IMR-90 (cell line): Measurements from ENCODE around the gene SGCE. TPM values are rescaled to one million over a fixed set of nuclear protein-coding genes. Genes with fewer than 3 reads are reported as not detected.

ENCODE experiments used
- ATAC-seq: fragments of 200-7000 bp; cut with Tn5 transposase; 2 replicates; pipeline ENCODE4 v1.9.1; 2020; ENCODE audit warnings: low read depth, mild to moderate bottlenecking, moderate library complexity
- BruUV-seq: library from RNA; stranded (reverse); fragments of 400-500 nt; replicated peaks from 2 replicates; lab custom pipeline; 2021; lab: Mats Ljungman, UMichigan
- CTCF ChIA-PET: fragments of 300-600 bp; formaldehyde crosslinking; extraction: SDS; loops from one replicate; lab custom pipeline; 2021; ENCODE audit warnings: antibody characterized with exemption; lab: Yijun Ruan, JAX
- POLR2A ChIA-PET: fragments of 300-600 bp; sonication (Branson Sonifier 250); formaldehyde crosslinking; loops from one replicate; lab custom pipeline; 2022; ENCODE audit warnings: antibody characterized with exemption; ENCODE audit not compliant: unreplicated experiment; lab: Charles Lee
- DNase-seq: peaks from one replicate; pipeline ENCODE4 v3.0.0; 2013
- H2AFZ ChIP-seq: replicated peaks from 2 replicates; pipeline ENCODE3; 2013; ENCODE audit warnings: low read length, mild to moderate bottlenecking; ENCODE audit not compliant: poor library complexity
- H2AK5ac ChIP-seq: 2 replicates; pipeline ENCODE4 v1.6.1; 2013; ENCODE audit warnings: low read depth, low read length, inconsistent platforms
- H2AK9ac ChIP-seq: replicated peaks from 2 replicates; pipeline ENCODE3; 2013; ENCODE audit warnings: mild to moderate bottlenecking, low read depth, low read length, moderate library complexity; ENCODE audit not compliant: poor library complexity
- H2BK120ac ChIP-seq: 2 replicates; pipeline ENCODE4 v1.6.1; 2013; ENCODE audit warnings: low read depth, low read length, inconsistent platforms
- H2BK15ac ChIP-seq: 3 replicates; pipeline ENCODE4 v1.6.1; 2013; ENCODE audit warnings: low read depth, low read length, inconsistent platforms
- H2BK20ac ChIP-seq: 2 replicates; pipeline ENCODE4 v1.6.1; 2013; ENCODE audit warnings: low read depth, mild to moderate bottlenecking, inconsistent platforms, low read length, moderate library complexity
- H2BK5ac ChIP-seq: 2 replicates; pipeline ENCODE4 v1.6.1; 2013; ENCODE audit warnings: mild to moderate bottlenecking, low read depth, low read length, inconsistent platforms; ENCODE audit not compliant: poor library complexity, severe bottlenecking
- H3K14ac ChIP-seq: replicated peaks from 2 replicates; pipeline ENCODE4 v1.6.1; 2013; ENCODE audit warnings: low read depth, low read length, inconsistent platforms
- H3K18ac ChIP-seq: 2 replicates; pipeline ENCODE4 v1.6.1; 2013; ENCODE audit warnings: low read depth, low read length, control low read depth
- H3K23ac ChIP-seq: 2 replicates; pipeline ENCODE4 v1.6.1; 2013; ENCODE audit warnings: low read depth, low read length, inconsistent platforms
- H3K27ac ChIP-seq: 2 replicates; pipeline ENCODE4 v1.5.1; 2013; ENCODE audit warnings: mild to moderate bottlenecking, control low read depth, low read length; ENCODE audit not compliant: insufficient read depth
- H3K27me3 ChIP-seq: 2 replicates; pipeline ENCODE4 v1.6.1; 2013; ENCODE audit warnings: low read length; ENCODE audit not compliant: control insufficient read depth, insufficient read depth
- H3K36me3 ChIP-seq: 2 replicates; pipeline ENCODE4 v1.6.1; 2013; ENCODE audit warnings: low read length, mixed read lengths; ENCODE audit not compliant: control insufficient read depth, insufficient read depth
- H3K4ac ChIP-seq: 2 replicates; pipeline ENCODE4 v1.6.1; 2013; ENCODE audit warnings: low read depth, low read length, inconsistent platforms
- H3K4me1 ChIP-seq: 2 replicates; pipeline ENCODE4 v1.6.1; 2013; ENCODE audit warnings: low read length, mixed read lengths; ENCODE audit not compliant: control insufficient read depth, insufficient read depth
- H3K4me2 ChIP-seq: 2 replicates; pipeline ENCODE4 v1.6.1; 2013; ENCODE audit warnings: low read depth, mild to moderate bottlenecking, control low read depth, low read length, moderate library complexity
- H3K4me3 ChIP-seq: 2 replicates; pipeline ENCODE4 v1.5.1; 2013; ENCODE audit warnings: low read depth, mild to moderate bottlenecking, control low read depth, low read length, moderate library complexity; ENCODE audit not compliant: insufficient read depth
- H3K56ac ChIP-seq: 2 replicates; pipeline ENCODE4 v1.6.1; 2013; ENCODE audit warnings: low read length, inconsistent platforms; ENCODE audit not compliant: insufficient read depth; ENCODE audit errors: extremely low read depth
- H3K79me1 ChIP-seq, 2 experiments: 2 replicates each; pipeline ENCODE4 v1.6.1; 2013; ENCODE audit warnings: low read length in 2 of 2, inconsistent platforms in 1 of 2, low read depth in 1 of 2
- H3K9ac ChIP-seq: 2 replicates; pipeline ENCODE4 v1.6.1; 2013; ENCODE audit warnings: low read depth, low read length, control low read depth
- H3K9me1 ChIP-seq: 2 replicates; pipeline ENCODE4 v1.6.1; 2013; ENCODE audit warnings: low read length, inconsistent platforms; ENCODE audit not compliant: insufficient read depth
- H3K9me3 ChIP-seq: 2 replicates; pipeline ENCODE4 v1.6.1; 2013; ENCODE audit warnings: low read length; ENCODE audit not compliant: control insufficient read depth, insufficient read depth
- H4K20me1 ChIP-seq: 2 replicates; pipeline ENCODE4 v1.6.1; 2013; ENCODE audit warnings: low read length, inconsistent platforms; ENCODE audit not compliant: insufficient read depth
- H4K5ac ChIP-seq: 2 replicates; pipeline ENCODE4 v1.6.1; 2013; ENCODE audit warnings: mild to moderate bottlenecking, low read depth, low read length, control low read depth
- H4K8ac ChIP-seq, 2 experiments: 2 replicates each; pipeline ENCODE4 v1.6.1; 2013; ENCODE audit warnings: low read depth in 2 of 2, low read length in 2 of 2, control low read depth in 1 of 2, inconsistent platforms in 1 of 2
- H4K91ac ChIP-seq: 2 replicates; pipeline ENCODE4 v1.6.1; 2013; ENCODE audit warnings: low read depth, low read length, inconsistent platforms; ENCODE audit not compliant: insufficient read depth
- BHLHE40 ChIP-seq: fragments of 150-350 bp; IDR thresholded peaks from 2 replicates; pipeline ENCODE4 v1.6.1; 2016; ENCODE audit warnings: mild to moderate bottlenecking, low read depth, low read length
- CEBPB ChIP-seq: IDR thresholded peaks from 2 replicates; pipeline ENCODE4 v1.6.1; 2012; ENCODE audit warnings: low read depth, low read length, improper control_type of control experiment
- CHD1 ChIP-seq: IDR thresholded peaks from 2 replicates; pipeline ENCODE4 v1.6.1; 2012; ENCODE audit warnings: low read depth, low read length, improper control_type of control experiment
- CTCF ChIP-seq: conservative IDR thresholded peaks from 2 replicates; pipeline ENCODE4 v1.5.1; 2012; ENCODE audit warnings: mild to moderate bottlenecking, low read depth, low read length, improper control_type of control experiment
- ELK1 ChIP-seq: fragments of 150-350 bp; IDR thresholded peaks from 2 replicates; pipeline ENCODE4 v1.6.1; 2016; ENCODE audit warnings: low read depth, mild to moderate bottlenecking, low read length, moderate library complexity, borderline replicate concordance
- FOS ChIP-seq: fragments of 150-350 bp; IDR thresholded peaks from 2 replicates; pipeline ENCODE4 v1.6.1; 2016; ENCODE audit warnings: low read depth, low read length
- MAFK ChIP-seq: IDR thresholded peaks from 2 replicates; pipeline ENCODE4 v1.6.1; 2012; ENCODE audit warnings: low read depth, low read length, improper control_type of control experiment
- MAZ ChIP-seq: IDR thresholded peaks from 2 replicates; pipeline ENCODE4 v1.6.1; 2012; ENCODE audit warnings: low read depth, mild to moderate bottlenecking, low read length, improper control_type of control experiment, moderate library complexity, borderline replicate concordance
- MXI1 ChIP-seq: IDR thresholded peaks from 2 replicates; pipeline ENCODE4 v1.6.1; 2012; ENCODE audit warnings: low read depth, mild to moderate bottlenecking, low read length, moderate library complexity, borderline replicate concordance
- NFE2L2 ChIP-seq: fragments of 150-350 bp; IDR thresholded peaks from 2 replicates; pipeline ENCODE4 v1.6.1; 2016; ENCODE audit warnings: low read depth, mild to moderate bottlenecking, low read length
- POLR2A ChIP-seq: IDR thresholded peaks from 2 replicates; pipeline ENCODE4 v1.6.1; 2012; ENCODE audit warnings: mild to moderate bottlenecking, low read depth, low read length
- RAD21 ChIP-seq: IDR thresholded peaks from 2 replicates; pipeline ENCODE4 v1.6.1; 2012; ENCODE audit warnings: low read length, improper control_type of control experiment
- RCOR1 ChIP-seq: IDR thresholded peaks from 2 replicates; pipeline ENCODE4 v1.6.1; 2012; ENCODE audit warnings: mild to moderate bottlenecking, low read length, improper control_type of control experiment; ENCODE audit not compliant: insufficient replicate concordance
- RFX5 ChIP-seq: IDR thresholded peaks from 2 replicates; pipeline ENCODE4 v1.8.0; 2012; ENCODE audit warnings: low read depth, mild to moderate bottlenecking, low read length, moderate library complexity
- SMC3 ChIP-seq: fragments of 150-350 bp; IDR thresholded peaks from 2 replicates; pipeline ENCODE4 v1.6.1; 2016; ENCODE audit warnings: low read depth, mild to moderate bottlenecking, antibody characterized with exemption, low read length, moderate library complexity
- USF2 ChIP-seq: fragments of 150-350 bp; IDR thresholded peaks from 2 replicates; pipeline ENCODE4 v1.6.1; 2017; ENCODE audit warnings: mild to moderate bottlenecking, antibody characterized with exemption, low read length, low read depth
- WGBS, 2 experiments: methylation state at CpG; one replicate each; pipeline versions ENCODE4 v1.1.5 to v1.1.7; 2013; ENCODE audit warnings: missing lambda C conversion rate in 2 of 2; ENCODE audit not compliant: insufficient read length in 1 of 2; ENCODE audit errors: extremely low coverage in 2 of 2; 5-methylcytosine and 5-hydroxymethylcytosine counted together
- dilution Hi-C: fragments of 300-500 bp; cut with HindIII; formaldehyde crosslinking; loops from one replicate; pipeline ENCODE4 v1.14.3; 2018; ENCODE audit warnings: low sequenced_read_pairs; ENCODE audit not compliant: unreplicated experiment
- in situ Hi-C: fragments of 300-500 bp; cut with MboI; formaldehyde crosslinking; loops from 3 replicates; pipeline ENCODE4 v1.14.3; 2019; ENCODE audit warnings: low sequenced_read_pairs, inconsistent platforms, mixed read lengths
- intact Hi-C: fragments of 100-400 bp; cut with micrococcal nuclease; formaldehyde crosslinking; loops from 2 replicates; pipeline ENCODE4 v1.10.0; 2022
- polyA plus RNA-seq, 3 experiments: library from polyadenylated mRNA; depleted of rRNA; stranded (reverse); fragments of >200 nt; gene quantifications; 2 replicates each; pipeline ENCODE4 v1.2.3, GENCODE V29; 2012; ENCODE audit warnings: low replicate concordance in 1 of 3
- total RNA-seq: library from RNA; depleted of rRNA; stranded (reverse); fragments of >200 nt; gene quantifications from 2 replicates; pipeline ENCODE4 v1.2.3, GENCODE V29; 2012

The SGCE gene
- total and polyA plus RNA-seq, 2 of the 4 experiments (the other 2 are of a cell fraction) = 39.4 to 40.5 TPM

GRCh38 chr7:94662548-94662947 lies 6.6 kb upstream of the SGCE start:
- no peak overlapping the region for H3K4me2 ChIP-seq
- dilution Hi-C loops (no loop called here), intact Hi-C loops (no loop called here), in situ Hi-C loops (no loop called here)
- TF ChIP-seq CHD1 (no peak), RCOR1 (no peak), USF2 (no peak), CEBPB (no peak), BHLHE40 (no peak), MXI1 (no peak), RAD21 (no peak), SMC3 (no peak), CTCF (no peak), POLR2A (no peak), MAZ (no peak), NFE2L2 (no peak), ELK1 (no peak), FOS (no peak), MAFK (no peak), RFX5 (no peak)
- no peak overlapping the region for H2BK120ac ChIP-seq
- no peak overlapping the region for H3K4ac ChIP-seq
- ATAC-seq = no peak
- no peaks in the 10 kb centered on the region for H3K9me1 ChIP-seq
- BruUV-seq = no TSS peak
- H3K9me3 ChIP-seq = no peaks in the 10 kb centered on the region
- WGBS, 2 experiments = no CpG with 5 or more reads among the region's 1 CpG
- H3K36me3 ChIP-seq = no peaks in the 10 kb centered on the region
- no peak overlapping the region for H2AFZ ChIP-seq
- no peak overlapping the region for H2BK15ac ChIP-seq
- H3K14ac ChIP-seq = no peak overlapping the region
- no peaks in the 10 kb centered on the region for H4K20me1 ChIP-seq
- no peak overlapping the region for H3K56ac ChIP-seq
- H4K5ac ChIP-seq = no peak overlapping the region
- H3K27me3 ChIP-seq = no peaks in the 10 kb centered on the region
- H4K91ac ChIP-seq = no peak overlapping the region
- no peak overlapping the region for H3K18ac ChIP-seq
- H3K27ac ChIP-seq = no peak overlapping the region
- POLR2A ChIA-PET = no interaction called here
- no peak overlapping the region for H3K9ac ChIP-seq
- DNase-seq = no peak
- no peak overlapping the region for H3K4me3 ChIP-seq
- H2BK5ac ChIP-seq = no peak overlapping the region
- no peak overlapping the region for H2BK20ac ChIP-seq
- H2AK5ac ChIP-seq = no peak overlapping the region
- no peaks in the 10 kb centered on the region for H3K4me1 ChIP-seq
- H3K23ac ChIP-seq = no peak overlapping the region
- H2AK9ac ChIP-seq = no peak overlapping the region
- no peak overlapping the region for H4K8ac ChIP-seq
- no peaks in the 10 kb centered on the region; a peak in 1 of 4 replicates for H3K79me1 ChIP-seq
- CTCF ChIA-PET = no interaction called here
